Loucy (cell line): Measurements from ENCODE around the gene KCNK3.
"Not testable (repeated sequence)": the region's sequence is repeated elsewhere in the genome, so short reads cannot be mapped to it uniquely, and the experiment has no call there.

Source experiments
- H2AFZ ChIP-seq: fragments of 200-600 bp; sonication (generic); 2 replicates; pipeline ENCODE4 v1.6.0; 2016; ENCODE audit warnings: antibody characterized with exemption, mild to moderate bottlenecking, low read length, moderate library complexity
- H3F3A ChIP-seq: fragments of 200-600 bp; 2 replicates; pipeline ENCODE4 v1.6.0; 2016; ENCODE audit warnings: antibody characterized with exemption, low read depth, mild to moderate bottlenecking
- H3K27me3 ChIP-seq: fragments of 200-600 bp; sonication (generic); 2 replicates; pipeline ENCODE4 v1.6.1; 2014; ENCODE audit warnings: low read length, mild to moderate bottlenecking; ENCODE audit not compliant: insufficient read depth, poor library complexity, severe bottlenecking
- H3K36me3 ChIP-seq: fragments of 200-600 bp; sonication (generic); 2 replicates; pipeline ENCODE4 v1.6.1; 2016; ENCODE audit warnings: low read length; ENCODE audit not compliant: insufficient read depth
- H3K4me1 ChIP-seq: fragments of 200-600 bp; sonication (generic); 2 replicates; pipeline ENCODE4 v1.5.1; 2014; ENCODE audit warnings: low read length, mild to moderate bottlenecking; ENCODE audit not compliant: insufficient read depth, poor library complexity, severe bottlenecking
- H3K4me2 ChIP-seq: fragments of 200-600 bp; sonication (generic); 2 replicates; pipeline ENCODE4 v1.6.0; 2014; ENCODE audit warnings: antibody characterized with exemption, low read length, low read depth, mild to moderate bottlenecking; ENCODE audit not compliant: poor library complexity, severe bottlenecking
- H3K4me3 ChIP-seq: fragments of 200-600 bp; sonication (generic); 2 replicates; pipeline ENCODE4 v1.5.1; 2014; ENCODE audit warnings: low read length, mild to moderate bottlenecking, mixed read lengths; ENCODE audit not compliant: poor library complexity, severe bottlenecking
- H3K79me2 ChIP-seq: fragments of 200-600 bp; sonication (generic); 2 replicates; pipeline ENCODE4 v1.6.1; 2014; ENCODE audit warnings: low read length; ENCODE audit not compliant: insufficient read depth
- H3K9ac ChIP-seq: fragments of 200-600 bp; sonication (generic); 2 replicates; pipeline ENCODE4 v1.6.0; 2014; ENCODE audit warnings: mild to moderate bottlenecking, low read depth, low read length, moderate library complexity; ENCODE audit not compliant: poor library complexity, severe bottlenecking
- H3K9me2 ChIP-seq: fragments of 200-600 bp; sonication (generic); replicated peaks from 2 replicates; pipeline ENCODE4 v1.6.1; 2016; ENCODE audit warnings: low read depth, low read length, mixed read lengths
- H3K9me3 ChIP-seq: fragments of 200-600 bp; sonication (generic); 2 replicates; pipeline ENCODE4 v1.6.1; 2014; ENCODE audit warnings: mild to moderate bottlenecking, antibody characterized with exemption, low read length, low read depth; ENCODE audit not compliant: insufficient read depth
- H4K20me1 ChIP-seq: fragments of 200-600 bp; sonication (generic); 2 replicates; pipeline ENCODE4 v1.6.0; 2014; ENCODE audit warnings: antibody characterized with exemption, low read length, mild to moderate bottlenecking; ENCODE audit not compliant: insufficient read depth, poor library complexity, severe bottlenecking
- EZH2phosphoT487 ChIP-seq: fragments of 200-600 bp; IDR thresholded peaks from 2 replicates; pipeline ENCODE4 v1.6.1; 2018; ENCODE audit warnings: antibody characterized with exemption, mild to moderate bottlenecking, moderate library complexity, borderline replicate concordance
- TF ChIP-seq, protein P1 (sequence below): fragments of 200-600 bp; sonication (generic); conservative IDR thresholded peaks from 2 replicates; pipeline ENCODE4 v1.5.1; 2014; ENCODE audit warnings: mild to moderate bottlenecking, antibody characterized with exemption, low read length

The KCNK3 gene

DNA sequence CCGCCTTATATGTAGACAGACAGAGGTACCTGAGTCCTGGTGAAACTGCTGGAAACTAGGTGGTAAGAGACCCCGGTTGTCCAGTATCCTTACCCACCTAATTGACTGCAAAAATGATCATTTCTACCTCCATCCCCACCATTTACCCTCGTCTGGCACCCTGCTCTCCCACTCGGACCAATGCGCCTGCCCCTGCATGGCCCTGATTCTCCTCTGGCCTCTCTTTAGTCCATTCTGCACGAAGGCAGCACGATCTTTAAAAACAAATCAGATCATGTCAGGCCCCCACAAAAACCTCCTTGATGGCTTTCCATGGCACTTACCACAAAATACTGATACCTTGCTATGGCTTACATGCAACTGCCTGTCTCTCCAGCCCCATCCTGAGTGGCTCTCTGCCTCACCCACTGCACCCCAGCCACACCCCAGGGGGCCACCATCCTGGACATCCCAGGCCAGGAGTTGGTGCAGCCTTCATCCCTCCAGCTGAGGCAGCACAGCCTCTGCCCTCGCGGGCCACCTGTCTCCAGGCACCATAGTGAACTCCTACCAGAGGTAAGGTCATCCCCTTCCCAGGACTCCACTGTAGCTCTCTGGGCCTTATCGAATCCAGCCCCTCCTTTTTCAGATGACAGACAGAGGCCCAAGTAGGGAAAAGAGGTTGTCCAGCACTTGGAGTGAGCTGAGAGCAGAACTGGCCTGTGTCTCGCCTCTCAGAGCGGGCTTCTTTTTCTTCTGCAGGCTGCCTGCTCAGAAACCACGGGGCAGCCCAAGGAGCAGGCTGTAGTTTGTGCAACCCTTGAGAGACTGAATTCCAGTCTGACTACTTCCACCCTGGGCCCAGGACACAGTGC, 39.1 kb upstream of the KCNK3 start:
- no peaks in the 10 kb centered on the region for H3F3A ChIP-seq
- no peaks in the 10 kb centered on the region for H3K4me1 ChIP-seq
- no peaks in the 10 kb centered on the region for H3K9me3 ChIP-seq
- no peaks in the 10 kb centered on the region for H3K36me3 ChIP-seq
- H3K79me2 ChIP-seq, result no peaks in the 10 kb centered on the region
- no peak overlapping the region for H3K9ac ChIP-seq
- H4K20me1 ChIP-seq, result no peaks in the 10 kb centered on the region
- no peak overlapping the region for H2AFZ ChIP-seq
- no peak overlapping the region for H3K4me2 ChIP-seq
- no peaks in the 10 kb centered on the region for H3K27me3 ChIP-seq
- H3K9me2 ChIP-seq, result no peaks in the 10 kb centered on the region
- H3K4me3 ChIP-seq, result no peak overlapping the region
- TF ChIP-seq EZH2phosphoT487, result no peak
- TF ChIP-seq, protein P1, sequence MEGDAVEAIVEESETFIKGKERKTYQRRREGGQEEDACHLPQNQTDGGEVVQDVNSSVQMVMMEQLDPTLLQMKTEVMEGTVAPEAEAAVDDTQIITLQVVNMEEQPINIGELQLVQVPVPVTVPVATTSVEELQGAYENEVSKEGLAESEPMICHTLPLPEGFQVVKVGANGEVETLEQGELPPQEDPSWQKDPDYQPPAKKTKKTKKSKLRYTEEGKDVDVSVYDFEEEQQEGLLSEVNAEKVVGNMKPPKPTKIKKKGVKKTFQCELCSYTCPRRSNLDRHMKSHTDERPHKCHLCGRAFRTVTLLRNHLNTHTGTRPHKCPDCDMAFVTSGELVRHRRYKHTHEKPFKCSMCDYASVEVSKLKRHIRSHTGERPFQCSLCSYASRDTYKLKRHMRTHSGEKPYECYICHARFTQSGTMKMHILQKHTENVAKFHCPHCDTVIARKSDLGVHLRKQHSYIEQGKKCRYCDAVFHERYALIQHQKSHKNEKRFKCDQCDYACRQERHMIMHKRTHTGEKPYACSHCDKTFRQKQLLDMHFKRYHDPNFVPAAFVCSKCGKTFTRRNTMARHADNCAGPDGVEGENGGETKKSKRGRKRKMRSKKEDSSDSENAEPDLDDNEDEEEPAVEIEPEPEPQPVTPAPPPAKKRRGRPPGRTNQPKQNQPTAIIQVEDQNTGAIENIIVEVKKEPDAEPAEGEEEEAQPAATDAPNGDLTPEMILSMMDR, result no peak

DNA sequence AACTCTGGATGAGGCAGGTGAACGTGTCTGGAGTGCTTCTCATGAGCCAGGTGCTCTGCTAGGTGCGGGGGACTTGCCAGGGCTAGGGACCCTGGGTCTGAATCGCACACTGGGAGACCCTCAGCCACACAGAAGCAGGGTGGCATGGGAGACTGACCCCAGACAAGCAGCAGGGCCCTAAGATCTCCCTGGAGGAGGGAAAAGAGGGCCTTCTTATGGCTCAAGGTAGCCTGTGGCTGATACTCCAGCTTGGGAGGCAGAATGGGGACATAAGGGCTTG, 38.5 kb upstream of the KCNK3 start:
- Histone ChIP-seq H3K4me2 (no peak overlapping the region), H3F3A (no peaks in the 10 kb centered on the region), H3K9ac (no peak overlapping the region), H3K79me2 (no peaks in the 10 kb centered on the region), H3K36me3 (no peaks in the 10 kb centered on the region), H3K4me3 (no peak overlapping the region), H3K9me3 (no peaks in the 10 kb centered on the region), H4K20me1 (no peaks in the 10 kb centered on the region), H3K27me3 (no peaks in the 10 kb centered on the region), H2AFZ (no peak overlapping the region), H3K9me2 (no peaks in the 10 kb centered on the region), H3K4me1 (no peaks in the 10 kb centered on the region)
- no peak for TF ChIP-seq EZH2phosphoT487
- TF ChIP-seq, protein P1, result no peak

DNA sequence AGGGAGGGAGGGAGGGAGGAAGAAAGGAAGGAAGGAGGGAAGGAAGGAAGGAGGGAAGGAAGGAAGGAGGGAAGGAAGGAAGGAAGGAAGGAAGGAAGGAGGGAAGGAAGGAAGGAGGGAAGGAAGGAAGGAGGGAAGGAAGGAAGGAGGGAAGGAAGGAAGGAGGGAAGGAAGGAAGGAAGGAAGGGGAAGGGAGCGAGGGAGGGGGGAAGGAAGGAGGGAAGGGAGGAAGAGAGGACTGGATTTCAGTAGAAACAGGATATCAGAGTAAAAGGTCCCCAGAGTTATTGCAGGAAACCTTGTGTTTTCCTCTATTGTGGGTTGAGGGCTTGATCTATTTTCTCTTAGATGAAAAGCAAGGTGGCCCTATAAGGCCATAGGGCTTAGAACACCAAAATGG, 37.4 kb upstream of the KCNK3 start:
- not testable (repeated sequence) for H3K4me1 ChIP-seq, H3K4me3 ChIP-seq, H3F3A ChIP-seq, H3K9ac ChIP-seq, H3K9me3 ChIP-seq, H2AFZ ChIP-seq, H3K36me3 ChIP-seq, H3K79me2 ChIP-seq, H3K9me2 ChIP-seq, H4K20me1 ChIP-seq, H3K27me3 ChIP-seq, H3K4me2 ChIP-seq

DNA sequence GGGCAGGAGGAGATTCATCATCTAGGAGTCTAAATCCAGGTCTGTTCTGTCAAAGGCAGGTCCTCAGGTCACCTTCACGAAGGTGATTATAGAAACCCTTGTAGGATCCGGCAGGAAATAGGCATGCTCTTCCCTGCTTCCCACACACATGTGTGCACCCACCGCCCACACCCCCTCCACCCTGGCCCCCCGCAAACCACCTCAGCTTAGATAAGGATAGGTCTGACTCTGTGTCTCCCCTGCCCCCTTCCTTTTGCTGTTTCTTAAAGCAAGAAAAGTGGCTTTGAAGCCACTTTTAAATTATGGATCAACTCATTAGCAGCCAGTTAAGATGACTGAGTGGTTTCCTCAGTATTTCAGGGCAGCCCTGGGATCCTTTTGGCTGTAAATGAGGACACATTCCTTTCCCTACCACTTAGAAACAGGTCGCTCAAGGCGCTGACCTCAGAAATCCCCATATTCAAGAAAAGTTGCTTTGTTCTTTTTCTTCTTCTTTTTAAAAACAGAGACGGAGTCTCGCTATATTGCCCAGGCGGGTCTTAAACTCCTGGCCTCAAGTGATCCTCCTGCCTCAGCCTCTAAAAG, 36.8 kb upstream of the KCNK3 start:
- no peak overlapping the region for H3K4me3 ChIP-seq
- no peak overlapping the region for H3K9ac ChIP-seq
- no peaks in the 10 kb centered on the region for H3K4me1 ChIP-seq
- no peaks in the 10 kb centered on the region for H3K36me3 ChIP-seq
- H3K27me3 ChIP-seq, result no peaks in the 10 kb centered on the region
- H3K9me3 ChIP-seq, result peaks cover 13% of the 10 kb centered on the region; the same call in 1 of the 2 replicates
- H3F3A ChIP-seq, result no peaks in the 10 kb centered on the region
- no peak overlapping the region for H2AFZ ChIP-seq
- H4K20me1 ChIP-seq, result no peaks in the 10 kb centered on the region
- H3K79me2 ChIP-seq, result no peaks in the 10 kb centered on the region
- H3K9me2 ChIP-seq, result no peaks in the 10 kb centered on the region
- TF ChIP-seq, protein P1, result no peak
- TF ChIP-seq EZH2phosphoT487, result no peak
- H3K4me2 ChIP-seq, result no peak overlapping the region
